ENCODE results near the gene CLDN16.

The CLDN16 gene

DNA sequence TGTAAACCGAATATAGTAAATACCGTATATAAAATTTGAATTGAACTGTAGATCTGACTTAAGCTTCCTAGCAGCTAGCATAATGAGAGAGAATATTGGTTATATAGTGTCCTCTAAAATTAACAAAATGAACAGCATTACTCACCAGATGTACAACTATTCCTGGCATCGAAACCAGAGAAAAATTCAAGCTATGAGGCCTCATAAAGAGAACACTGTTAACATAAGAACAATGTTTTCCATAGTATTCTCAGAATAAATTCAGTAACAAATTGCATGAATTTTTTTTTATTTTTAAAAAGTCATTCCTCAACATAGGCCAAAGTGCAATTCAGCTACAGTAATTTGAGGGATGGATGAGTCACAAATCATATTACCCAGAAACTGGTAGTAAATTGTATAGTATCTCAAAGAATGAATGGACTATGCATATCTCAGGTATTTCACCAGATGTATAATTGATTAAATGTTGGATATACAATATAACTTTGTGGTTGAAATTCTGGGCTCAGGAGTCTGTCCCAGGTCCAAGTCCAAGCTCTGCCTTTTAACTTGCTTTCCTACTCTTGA lies 56.7 kb downstream of the CLDN16 start:
- ATAC-seq (no peak), DNase-seq (ENCODE audit: low spot score in 2 of 2) (no peak)
- H3K27ac Mint-ChIP-seq: no peak overlapping the region
- H3K9me3 Mint-ChIP-seq: no peaks in the 10 kb centered on the region
- peaks cover 7% of the 10 kb centered on the region for H3K4me1 Mint-ChIP-seq
- H3K36me3 Mint-ChIP-seq: no peaks in the 10 kb centered on the region
- no peak overlapping the region for H3K4me3 Mint-ChIP-seq

- no peaks in the 10 kb centered on the region for H3K36me3 Mint-ChIP-seq
- ATAC-seq (peak; percentile 58), DNase-seq (ENCODE audit: low spot score in 2 of 2) (no peak)
- no peak overlapping the region for H3K4me3 Mint-ChIP-seq
- H3K4me1 Mint-ChIP-seq: peaks cover 7% of the 10 kb centered on the region
- H3K27ac Mint-ChIP-seq: no peak overlapping the region
- no peaks in the 10 kb centered on the region for H3K9me3 Mint-ChIP-seq
Observed at GRCh38 chr3:190446573-190447279, 58.8 kb downstream of the CLDN16 start.

DNA sequence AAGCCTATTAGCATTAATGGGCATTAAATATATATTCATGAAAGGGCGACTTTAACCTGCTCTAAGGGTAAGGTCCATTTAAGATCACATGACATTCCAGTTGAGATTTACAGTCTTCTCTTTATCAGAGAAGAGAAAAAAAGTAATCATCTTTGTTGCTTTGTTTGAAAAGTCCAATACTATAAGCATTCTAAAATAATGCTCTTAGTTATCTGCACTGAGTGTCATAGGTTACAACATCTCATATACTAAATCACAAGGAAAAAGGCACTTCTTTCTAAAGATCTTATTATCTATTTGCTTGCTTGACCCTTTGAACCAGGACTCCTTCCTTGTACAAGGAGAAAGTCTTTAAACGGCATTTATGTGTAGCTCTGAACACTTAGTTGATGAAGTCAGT lies 60.3 kb downstream of the CLDN16 start:
- H3K9me3 Mint-ChIP-seq: no peaks in the 10 kb centered on the region
- H3K4me1 Mint-ChIP-seq: peaks cover 7% of the 10 kb centered on the region
- no peak overlapping the region for H3K27ac Mint-ChIP-seq
- no peak for ATAC-seq
- no peaks in the 10 kb centered on the region for H3K36me3 Mint-ChIP-seq
- DNase-seq (ENCODE audit: low spot score in 2 of 2): no peak
- H3K4me3 Mint-ChIP-seq: no peak overlapping the region

DNA sequence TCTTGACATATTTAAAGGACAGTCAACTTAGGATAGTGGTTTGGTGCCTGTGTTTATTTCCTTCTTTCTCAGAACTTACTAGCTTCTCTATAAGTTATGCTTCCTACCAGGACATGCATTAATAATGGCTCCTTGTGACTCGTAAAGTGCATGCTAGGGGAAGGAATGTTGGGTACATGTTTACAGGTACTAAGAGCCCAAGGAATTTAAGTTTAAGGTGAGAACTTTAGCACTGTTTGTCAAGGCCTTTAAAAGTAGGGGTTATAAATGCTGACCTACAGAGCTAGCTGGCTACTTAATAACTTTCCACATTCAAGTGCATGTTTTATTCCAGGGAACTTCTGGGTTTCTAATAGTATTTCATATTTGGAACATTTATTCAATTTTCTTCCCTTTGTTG lies 61.8 kb downstream of the CLDN16 start, which contains the start of gene TMEM207:
Gene TMEM207, minus strand, starts transcription at position 101 of the 400 bp plus-strand sequence. Its CDS starts 92 bp downstream, at position 9.
- H3K36me3 Mint-ChIP-seq: no peaks in the 10 kb centered on the region
- peaks cover 7% of the 10 kb centered on the region for H3K4me1 Mint-ChIP-seq
- ATAC-seq (no peak), DNase-seq (ENCODE audit: low spot score in 2 of 2) (no peak)
- no peak within 1 kb of the TSS for H3K27ac Mint-ChIP-seq
- no peak within 1 kb of the TSS for H3K4me3 Mint-ChIP-seq
- no peaks in the 10 kb centered on the region for H3K9me3 Mint-ChIP-seq

DNA sequence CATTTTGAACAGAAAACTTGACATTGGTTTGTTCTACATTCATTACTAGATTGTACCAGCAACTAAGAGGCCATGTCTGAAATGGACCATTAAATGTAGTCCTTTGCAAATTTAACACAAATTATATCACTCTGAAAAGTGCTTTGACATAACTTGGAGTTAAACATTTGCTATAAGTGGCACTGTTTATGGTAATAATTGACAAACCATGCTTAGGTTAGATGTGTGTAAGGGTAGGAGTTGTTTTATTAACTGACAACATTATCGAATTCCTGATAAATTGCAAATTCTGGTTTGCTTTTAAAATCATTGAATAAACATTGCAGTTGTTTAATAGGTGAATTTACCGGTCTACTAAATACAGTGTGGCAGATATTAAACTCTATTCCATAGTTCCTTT lies 67.9 kb downstream of the CLDN16 start:
- no peak overlapping the region for H3K27ac Mint-ChIP-seq
- no peaks in the 10 kb centered on the region for H3K9me3 Mint-ChIP-seq
- no peaks in the 10 kb centered on the region for H3K36me3 Mint-ChIP-seq
- no peaks in the 10 kb centered on the region for H3K4me1 Mint-ChIP-seq
- DNase-seq (ENCODE audit: low spot score in 2 of 2): no peak
- no peak for ATAC-seq
- H3K4me3 Mint-ChIP-seq: no peak overlapping the region

DNA sequence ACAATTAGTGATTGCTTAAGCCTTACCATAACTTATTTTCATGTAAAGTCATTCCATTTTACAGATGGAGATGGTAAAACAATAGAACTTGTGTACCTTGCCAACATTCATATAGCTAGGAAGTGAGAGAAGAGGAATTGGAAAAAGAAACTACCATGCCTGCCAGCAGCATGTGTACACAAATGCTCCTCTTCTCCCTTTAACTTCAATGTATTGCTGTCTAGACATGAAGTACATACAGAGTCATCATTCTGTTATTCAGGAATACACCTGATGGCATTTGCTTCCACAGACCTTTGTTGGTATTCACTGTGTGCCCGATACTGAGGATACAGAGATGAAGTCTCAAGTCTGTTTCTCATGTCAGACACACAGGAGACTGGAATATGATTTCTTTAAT lies 68.8 kb downstream of the CLDN16 start:
- Mint-ChIP-seq H3K9me3 (no peaks in the 10 kb centered on the region), H3K27ac (no peak overlapping the region), H3K4me1 (no peaks in the 10 kb centered on the region), H3K4me3 (no peak overlapping the region), H3K36me3 (no peaks in the 10 kb centered on the region)
- ATAC-seq: no peak
- no peak for DNase-seq (ENCODE audit: low spot score in 2 of 2)

GRCh38 chr3:190458040-190458439 lies 70.1 kb downstream of the CLDN16 start:
- H3K27ac Mint-ChIP-seq: no peak overlapping the region
- H3K4me1 Mint-ChIP-seq: no peaks in the 10 kb centered on the region
- no peaks in the 10 kb centered on the region for H3K9me3 Mint-ChIP-seq
- DNase-seq (ENCODE audit: low spot score in 2 of 2): no peak
- H3K36me3 Mint-ChIP-seq: no peaks in the 10 kb centered on the region
- ATAC-seq: no peak
- H3K4me3 Mint-ChIP-seq: no peak overlapping the region
